HG03432 (cell line): ENCODE measurements around the gene HBS1L.
A peak's percentile ranks its signal among the peaks of the same experiment; 100 is the strongest.

Experiments used
- ATAC-seq: cut with Tn5 transposase; IDR thresholded peaks from one replicate; pipeline ENCODE4 v1.9.1; 2021; ENCODE audit warnings: mild to moderate bottlenecking, moderate library complexity; ENCODE audit not compliant: unreplicated experiment

Gene HBS1L

DNA sequence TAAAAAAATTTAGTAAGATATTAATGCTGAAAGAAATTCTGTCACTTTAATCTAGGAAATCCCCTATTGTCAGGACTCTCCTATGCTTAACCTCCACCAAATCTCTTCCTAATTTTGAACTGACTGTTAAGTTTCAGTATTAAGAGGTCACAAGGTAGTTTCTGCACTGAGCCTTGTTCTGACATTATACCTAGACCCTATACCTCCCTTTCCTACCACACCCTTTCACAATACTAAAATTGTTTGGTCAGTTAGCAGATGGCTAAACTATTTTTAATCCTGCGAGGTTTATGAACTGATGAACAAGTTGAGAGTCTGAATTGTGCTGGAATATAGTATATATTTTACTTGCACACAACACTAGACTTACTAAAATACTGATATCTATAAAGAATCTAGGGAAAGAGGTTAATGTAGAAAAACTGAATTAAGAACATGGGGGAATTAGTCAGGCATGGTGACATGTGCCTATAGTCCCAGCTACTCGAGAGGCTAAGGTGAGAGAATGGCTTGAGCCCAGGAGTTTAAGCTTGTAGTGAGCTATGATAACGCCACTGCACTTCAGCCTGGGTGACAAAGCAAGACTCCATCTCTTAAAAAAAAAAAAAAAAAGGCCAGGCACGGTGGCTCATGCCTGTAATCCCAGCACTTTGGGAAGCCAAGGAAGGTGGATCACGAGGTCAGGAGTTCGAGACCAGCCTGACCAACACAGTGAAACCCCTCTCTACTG, 51.5 kb downstream of the HBS1L start:
- peak; percentile 97 for ATAC-seq

DNA sequence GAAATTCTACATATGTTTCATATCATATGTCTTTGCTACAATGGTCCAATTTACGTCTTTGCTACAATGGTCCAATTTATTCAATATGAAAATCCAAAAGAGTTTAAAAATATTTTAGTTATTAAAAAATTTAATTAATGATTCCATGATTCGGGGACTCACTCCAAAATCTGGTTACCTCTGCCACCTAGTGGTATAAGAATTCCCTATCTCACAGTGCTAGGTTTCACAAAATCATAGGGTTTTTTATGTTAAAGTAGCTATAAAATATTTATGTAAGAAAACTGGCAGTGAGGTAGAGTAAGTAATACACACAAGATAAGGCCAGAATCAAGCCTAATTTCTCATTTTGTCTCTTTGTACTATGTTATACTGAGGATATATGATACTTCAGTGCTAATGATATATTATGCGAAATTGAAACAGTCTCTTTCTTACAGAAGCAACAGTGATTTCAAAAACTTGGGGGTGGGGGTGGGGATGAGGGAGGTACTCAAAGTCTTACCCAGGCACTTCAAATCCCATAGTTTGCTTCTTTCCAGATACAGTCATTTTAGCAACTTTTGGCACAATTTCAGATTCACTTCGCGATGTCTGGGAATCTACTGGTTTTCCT, 52.3 kb downstream of the HBS1L start:
- ATAC-seq, result no peak

DNA sequence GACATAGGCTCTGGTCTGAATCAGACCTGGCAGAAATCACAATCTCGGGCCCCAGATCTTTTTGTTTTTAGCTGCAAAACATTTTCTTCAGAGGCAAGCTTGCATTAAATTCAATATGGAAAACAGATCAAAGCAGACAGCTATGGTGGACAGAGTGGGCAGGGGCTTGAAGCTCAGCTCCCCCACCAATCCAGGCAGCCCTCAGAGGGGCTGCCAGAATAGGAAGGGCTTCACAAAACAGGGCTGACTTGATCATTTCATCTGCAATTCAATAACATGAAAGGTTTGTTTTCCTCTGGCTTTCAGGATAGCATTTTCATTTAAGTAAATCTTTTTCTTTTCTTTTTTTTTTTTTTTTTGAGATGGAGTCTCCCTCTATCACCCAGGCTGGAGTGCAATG, 55.5 kb downstream of the HBS1L start:
- no peak for ATAC-seq

DNA sequence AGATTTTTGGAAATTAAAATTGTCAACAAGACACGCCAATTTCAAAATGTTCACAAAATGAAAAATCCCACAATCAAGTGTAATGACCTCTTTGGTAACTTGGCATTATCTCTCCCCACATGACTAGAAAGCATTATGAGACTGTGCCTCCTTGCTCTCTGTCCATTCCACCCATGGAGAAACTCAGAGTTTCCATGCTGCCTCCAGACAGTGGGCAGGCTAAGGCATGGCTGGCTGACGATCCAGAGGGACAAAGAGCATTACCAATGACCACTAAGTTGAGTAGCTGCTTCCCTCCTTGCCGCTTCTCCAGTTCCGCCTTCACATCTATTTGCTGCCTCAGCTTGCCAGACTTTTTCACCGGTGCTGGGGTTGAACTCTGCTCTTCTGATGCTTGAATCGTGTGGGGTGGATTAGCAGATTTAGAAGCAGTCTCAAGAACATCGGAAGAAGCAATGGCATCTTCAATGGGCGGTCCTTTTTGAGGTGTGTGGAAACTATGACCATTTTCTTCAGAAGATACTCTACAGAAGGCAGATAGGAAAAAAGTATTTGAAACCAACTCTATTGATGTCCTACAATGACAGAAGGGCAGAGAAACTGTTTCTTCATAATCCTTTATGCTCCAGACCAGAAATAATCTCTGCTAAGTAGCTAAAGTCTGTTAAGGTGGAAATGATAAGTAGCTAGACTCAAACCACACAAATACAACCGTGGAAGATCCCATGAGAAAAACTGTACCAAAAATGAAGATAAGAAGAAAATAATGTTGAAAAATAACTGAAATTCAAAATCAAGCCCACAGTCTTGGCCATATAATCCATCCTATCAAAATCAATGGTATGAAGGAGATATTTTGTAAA, 57.3 kb downstream of the HBS1L start:
- ATAC-seq, result no peak

DNA sequence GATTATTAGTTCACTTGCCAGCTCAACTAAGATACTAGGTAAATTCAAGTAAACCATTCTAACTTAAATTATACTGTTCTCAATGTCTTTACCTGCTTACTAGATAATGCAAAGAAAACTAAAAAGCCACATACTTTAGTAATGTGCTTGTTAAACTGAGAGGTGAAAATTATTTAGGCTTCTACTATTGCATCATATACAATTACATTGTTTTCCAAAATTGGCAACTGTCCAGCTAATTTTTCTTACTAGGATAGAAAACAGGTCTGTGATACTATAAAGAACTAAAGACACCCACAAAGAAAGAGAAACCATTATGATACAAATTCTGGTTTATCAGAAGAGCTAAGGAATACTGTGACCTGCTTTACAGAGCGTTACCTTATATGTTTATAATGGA, 59.1 kb downstream of the HBS1L start:
- ATAC-seq, result no peak

DNA sequence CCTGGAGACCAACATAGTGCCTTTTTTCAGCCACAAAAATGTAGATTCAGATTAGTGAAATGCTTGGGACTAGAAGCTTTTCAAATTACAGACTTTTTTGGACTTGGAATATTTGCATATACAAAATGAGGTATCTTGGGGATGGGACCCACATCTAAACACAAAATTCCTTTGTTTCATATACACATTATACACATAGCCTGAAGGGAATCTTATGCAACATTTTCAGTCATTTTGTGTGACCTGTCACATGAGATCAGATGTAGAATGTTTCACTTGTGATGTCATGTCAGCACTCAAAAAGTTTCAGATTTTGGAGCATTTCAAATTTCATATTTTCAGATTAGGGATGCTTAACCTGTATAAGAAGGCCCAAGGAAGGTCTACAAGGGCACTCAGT, 60.2 kb downstream of the HBS1L start:
- no peak for ATAC-seq

DNA sequence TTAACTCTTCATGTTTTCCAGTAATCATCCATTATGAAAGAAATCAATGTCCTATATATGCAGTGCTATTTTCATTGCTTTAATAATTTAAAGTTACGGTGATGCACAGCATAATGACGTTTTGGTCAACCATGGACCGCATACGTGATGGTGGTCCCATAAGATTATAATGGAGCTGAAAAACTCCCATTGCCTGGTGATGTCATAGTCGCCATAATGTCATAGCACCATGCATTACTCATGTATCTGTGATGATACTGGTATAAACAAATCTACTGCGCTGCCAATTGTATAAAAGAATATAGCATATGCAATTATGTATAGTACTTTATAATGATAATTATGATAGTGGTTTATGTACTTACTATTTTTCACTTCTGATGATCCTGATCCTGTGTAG, 62.5 kb downstream of the HBS1L start:
- ATAC-seq, result no peak

DNA sequence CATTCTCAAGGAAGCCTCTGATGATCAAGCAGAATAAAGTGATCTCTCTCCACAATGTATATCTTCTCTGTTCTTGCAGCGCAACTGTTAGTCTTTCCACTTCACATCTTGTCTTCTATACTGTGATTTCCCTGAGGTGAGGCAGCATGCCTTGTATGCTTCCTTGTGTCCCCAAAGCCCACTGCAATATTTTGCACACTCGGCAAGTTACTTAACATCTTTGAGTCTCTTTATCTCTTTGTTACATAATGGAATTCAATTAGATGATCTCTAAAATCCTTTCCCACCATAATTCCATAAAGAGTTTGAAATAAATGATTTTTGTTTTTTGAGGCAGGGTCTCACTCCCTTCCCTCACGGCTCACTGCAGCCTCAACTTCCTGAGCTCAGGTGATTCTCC, 64.4 kb downstream of the HBS1L start:
- ATAC-seq, result no peak

DNA sequence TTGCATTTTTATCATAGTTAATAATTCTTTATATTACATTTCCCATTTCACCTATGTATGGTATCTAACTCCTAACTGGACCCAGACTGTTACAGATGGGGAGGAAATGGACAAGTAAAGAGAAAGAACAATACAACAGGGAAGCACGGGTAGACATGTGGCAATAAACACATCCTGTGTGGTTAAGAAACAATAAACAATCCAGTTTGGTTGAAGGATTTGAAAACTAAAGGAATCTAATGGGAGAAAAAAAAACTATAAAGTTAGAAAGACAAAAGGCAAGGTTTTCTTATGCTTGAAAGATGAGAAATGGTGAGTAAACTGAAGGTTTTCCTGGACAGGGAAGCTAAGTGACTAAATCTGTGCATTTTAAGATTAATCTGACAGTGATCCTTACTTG, 69.8 kb downstream of the HBS1L start:
- ATAC-seq, result no peak

DNA sequence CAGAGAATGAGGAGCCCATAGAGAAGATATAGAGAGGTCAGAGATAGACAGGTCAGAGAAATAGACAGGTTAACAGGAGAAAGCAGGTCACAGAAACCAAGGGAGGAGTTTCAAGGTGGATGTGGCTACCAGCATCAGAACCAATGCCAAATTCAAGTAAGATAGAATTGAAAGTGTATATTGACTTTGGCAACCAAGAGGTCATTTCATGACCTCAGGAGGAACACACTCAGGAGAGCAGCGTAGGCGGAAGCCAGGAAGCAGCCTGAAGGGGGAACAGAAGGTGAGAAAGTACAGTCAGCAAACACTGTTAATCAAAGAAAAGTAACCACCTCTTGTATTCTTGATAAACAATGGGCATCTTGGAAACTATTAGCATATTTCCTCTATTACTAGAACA, 70.8 kb downstream of the HBS1L start:
- no peak for ATAC-seq

DNA sequence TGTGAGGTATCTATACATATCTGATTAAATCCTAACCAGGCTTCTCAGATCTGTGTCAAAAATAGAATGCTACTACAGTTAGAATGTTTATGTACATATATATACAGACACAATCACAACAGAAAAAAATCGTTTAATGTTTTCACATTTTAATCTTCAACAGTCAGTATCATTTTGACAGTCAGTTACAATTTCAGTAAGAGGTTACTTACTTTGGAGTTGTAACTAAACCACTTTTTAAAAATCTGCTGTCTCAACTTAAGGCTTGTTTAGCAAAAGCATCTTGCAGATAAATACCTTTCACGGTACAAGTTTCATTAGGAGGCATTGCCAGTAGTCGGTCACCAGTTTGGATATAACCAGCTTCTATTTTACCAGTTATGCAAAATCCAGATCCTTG, 72.5 kb downstream of the HBS1L start:
- ATAC-seq, result no peak

DNA sequence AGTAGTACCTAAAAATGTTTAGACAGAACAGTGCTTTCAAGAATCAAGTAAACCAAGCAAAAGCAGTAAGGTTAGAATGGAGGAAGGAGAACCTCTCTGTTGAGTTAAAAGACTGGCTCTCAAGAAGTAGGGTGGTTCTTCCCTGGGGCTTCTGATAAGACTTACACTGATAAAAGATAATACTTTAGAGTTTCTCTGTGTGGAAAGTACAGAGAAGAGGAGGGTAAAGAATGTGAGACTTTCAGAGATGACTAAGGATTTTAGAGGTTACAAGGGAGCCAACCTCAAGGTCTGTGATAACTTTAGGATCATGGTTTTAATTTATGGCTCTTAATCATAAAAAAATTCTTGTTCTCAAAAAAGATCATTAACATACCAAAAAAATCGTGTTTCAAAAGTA, 73.8 kb downstream of the HBS1L start:
- no peak for ATAC-seq

DNA sequence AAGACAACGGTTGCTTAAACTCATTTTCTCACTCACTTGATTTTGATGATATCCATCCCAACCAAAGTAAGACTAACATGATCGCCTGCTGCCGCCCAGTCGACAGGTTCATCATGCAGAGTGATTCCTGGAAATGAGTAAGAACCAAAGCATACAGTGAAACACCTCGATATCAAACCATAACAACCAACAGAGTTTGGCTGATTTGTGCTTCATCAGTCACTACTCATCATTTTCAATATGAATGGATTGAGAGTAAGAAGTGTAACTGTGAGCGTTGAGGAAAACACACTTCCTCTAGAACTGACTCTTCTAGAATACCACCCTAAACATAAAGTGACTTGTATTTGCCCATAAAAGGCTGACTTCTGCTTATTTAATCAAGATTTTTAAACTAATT, 75.5 kb downstream of the HBS1L start:
- peak; percentile 95 for ATAC-seq

DNA sequence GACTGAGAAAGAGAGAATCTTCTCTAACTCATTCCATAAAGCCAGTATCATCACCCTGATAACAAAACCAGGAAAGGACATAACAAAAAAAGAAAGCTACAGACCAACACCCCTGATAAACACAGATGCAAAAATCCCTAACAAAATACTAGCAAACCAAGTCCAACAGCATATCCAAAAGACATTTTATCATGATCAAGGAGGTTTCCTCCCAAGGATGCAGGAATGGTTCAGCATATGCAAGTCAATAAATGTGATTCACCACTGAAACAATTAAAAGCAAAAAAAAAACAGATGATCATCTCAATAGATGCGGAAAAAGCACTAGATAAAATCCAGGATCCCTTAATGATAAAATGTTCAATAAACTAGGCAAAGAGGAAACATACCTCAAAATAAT, 80.3 kb downstream of the HBS1L start:
- ATAC-seq, result no peak

DNA sequence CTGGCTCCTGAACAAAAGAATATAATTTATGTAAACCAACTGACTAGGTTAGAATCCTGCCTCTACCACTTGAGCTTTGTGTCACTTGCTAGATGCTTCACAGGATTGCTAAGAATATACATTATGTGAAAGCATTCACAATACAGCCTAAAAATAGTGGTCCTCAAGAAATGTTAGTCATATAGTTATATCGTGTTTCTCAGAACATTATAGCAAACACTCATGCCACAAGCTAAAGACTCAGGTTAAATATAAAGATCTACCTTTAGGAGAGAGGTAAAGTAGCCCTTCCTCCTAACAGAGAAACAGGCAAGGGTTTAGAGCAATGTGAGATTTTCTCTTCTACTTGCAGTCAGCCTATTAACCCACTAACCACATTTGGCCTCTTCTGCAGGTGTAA, 86.9 kb downstream of the HBS1L start:
- ATAC-seq, result peak; percentile 50

DNA sequence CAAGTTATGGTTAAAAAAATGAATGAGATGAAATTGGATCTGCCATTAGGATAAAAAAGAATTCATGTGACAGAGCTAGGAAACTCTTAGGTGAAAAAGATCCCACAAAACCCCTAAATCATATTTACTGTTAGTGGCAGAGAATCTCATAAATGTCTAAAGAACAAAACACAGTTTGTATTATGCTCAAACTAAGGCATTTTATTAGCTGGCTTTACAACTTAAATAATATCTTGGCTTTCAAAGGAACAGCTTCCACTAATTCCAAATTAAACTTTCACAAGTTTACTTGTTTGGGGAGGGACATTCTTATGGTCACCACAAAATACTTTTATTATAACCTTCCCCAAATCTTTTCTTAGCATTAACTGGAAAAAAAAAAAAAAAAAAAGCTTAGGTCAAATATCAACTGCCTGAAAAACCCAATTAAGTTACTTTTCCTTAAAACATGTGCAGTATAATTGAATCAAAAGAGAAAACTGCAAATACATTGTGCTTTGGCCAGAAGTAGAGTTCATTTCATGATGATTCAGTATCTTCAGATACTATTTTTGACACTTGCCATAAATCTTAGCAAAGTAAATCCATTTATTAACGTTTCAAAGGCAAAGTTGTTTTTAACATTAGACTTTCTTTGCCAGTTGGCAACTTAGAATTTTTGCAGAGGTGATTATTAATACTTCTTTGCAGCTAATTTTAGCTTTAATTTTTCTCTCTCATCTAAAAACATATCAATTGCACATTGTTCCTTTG, 90.0 kb downstream of the HBS1L start:
- no peak for ATAC-seq

DNA sequence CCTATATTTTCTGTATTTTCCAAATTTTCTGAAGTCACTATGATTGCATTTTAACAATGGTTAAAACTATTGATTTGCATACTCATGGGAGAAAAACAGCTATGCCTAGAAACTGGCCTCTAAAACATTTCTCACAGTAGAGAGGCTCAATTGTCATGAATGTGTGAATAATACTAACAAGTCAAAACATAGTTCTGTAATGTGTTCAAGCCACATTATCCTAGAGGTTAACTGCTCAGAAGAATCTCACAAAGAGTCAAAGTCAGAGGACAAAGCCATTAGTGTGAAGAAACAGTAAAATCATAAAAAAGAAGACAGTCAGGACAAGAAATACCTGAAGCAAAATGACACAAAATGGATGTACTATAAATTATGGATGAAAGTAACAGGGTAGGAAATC, 92.2 kb downstream of the HBS1L start:
- no peak for ATAC-seq

DNA sequence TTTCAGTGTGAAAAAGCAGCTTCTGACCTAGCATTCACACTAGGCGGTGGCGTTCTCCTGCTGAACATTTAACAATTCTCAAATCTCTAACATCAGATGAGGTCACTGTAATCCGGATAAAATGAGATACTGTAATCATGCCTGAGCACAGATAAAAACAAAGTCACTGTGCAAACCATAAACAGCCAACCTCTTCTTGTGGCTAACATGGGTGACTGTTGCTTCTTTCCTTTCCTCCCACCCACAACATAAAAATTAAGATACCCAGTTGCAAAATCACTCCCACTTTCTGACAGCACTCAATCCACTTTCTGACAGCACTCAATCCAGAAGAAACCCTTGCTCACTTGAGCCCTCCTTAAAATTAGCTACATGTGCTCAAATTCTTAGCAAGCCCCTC, 93.3 kb downstream of the HBS1L start:
- ATAC-seq, result no peak

DNA sequence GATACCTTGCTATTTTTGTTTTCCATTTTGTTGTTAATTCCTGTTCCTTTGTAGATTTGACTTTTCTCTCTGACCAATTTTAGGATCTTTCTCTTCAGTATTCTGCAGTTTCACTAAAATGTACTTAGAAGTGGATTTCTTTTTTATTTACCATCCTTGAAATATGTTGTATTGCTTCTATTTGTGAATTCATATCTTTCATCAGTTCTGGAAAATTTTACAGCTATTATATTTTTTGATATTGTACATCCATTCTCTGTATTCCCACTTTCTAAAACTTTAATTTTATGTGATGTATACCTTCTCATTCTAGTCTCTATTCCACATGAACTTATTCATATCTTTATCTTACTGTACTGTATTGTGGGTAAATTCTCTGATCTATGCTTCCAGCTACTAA, 95.0 kb downstream of the HBS1L start:
- ATAC-seq, result no peak

DNA sequence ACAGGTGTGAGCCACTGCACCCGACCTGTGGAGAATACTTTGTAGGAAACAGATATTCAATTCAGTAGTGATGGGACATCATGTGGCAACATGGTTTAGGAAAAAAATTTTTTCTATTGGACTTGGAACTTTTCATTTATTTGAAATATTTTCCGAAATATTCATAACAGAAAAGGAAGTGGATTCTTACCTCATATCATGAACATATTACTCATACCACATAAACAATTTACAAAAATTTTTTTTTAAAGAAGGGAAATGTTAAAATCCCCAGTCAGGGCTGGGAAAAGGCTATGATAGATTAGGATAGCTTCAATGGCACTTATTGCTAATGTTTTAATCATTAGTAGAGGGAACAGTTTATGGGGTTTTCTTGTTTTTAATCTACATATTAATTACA, 97.9 kb downstream of the HBS1L start:
- no peak for ATAC-seq

DNA sequence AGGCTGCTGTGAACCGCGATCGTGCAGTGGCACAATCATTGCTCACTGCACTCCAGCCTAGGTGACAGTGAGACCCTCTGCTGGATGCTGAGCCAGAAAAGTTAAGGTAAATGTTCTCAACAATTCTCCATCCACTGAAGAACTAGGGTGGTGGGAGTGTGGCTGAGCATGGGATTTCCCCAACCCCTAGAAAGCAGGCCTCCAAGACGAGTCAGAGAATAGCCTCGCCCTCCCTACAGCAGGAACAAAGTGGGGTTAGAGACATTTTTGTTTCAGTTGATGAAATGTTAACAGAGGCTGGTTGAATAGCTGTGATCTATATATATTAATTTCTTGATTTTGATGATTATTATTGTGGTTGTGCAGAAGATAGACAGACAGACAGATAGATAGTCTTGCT, 98.6 kb downstream of the HBS1L start:
- no peak for ATAC-seq
